ENCODE results near the gene WFDC1.

The WFDC1 gene

GRCh38 chr16:84351630-84352029 lies 57.0 kb downstream of the WFDC1 start:
- DNase-seq (ENCODE audit: low read depth), result no peak

GRCh38 chr16:84354306-84354705 lies 59.6 kb downstream of the WFDC1 start:
- no peak for DNase-seq (ENCODE audit: low read depth)

- no peak for DNase-seq (ENCODE audit: low read depth)
These were observed 60.5 kb downstream of the WFDC1 start for GRCh38 chr16:84355149-84355548.

- DNase-seq (ENCODE audit: low read depth), result no peak
These were observed 61.5 kb downstream of the WFDC1 start for GRCh38 chr16:84356176-84356575.

- DNase-seq (ENCODE audit: low read depth), result no peak
These were observed 62.0 kb downstream of the WFDC1 start for GRCh38 chr16:84356591-84357116.

- no peak for DNase-seq (ENCODE audit: low read depth)
These were observed 62.5 kb downstream of the WFDC1 start for GRCh38 chr16:84357191-84357651.

GRCh38 chr16:84358601-84359295 lies 64.1 kb downstream of the WFDC1 start:
- DNase-seq (ENCODE audit: low read depth), result no peak

- DNase-seq (ENCODE audit: low read depth), result no peak
These were observed 64.6 kb downstream of the WFDC1 start for GRCh38 chr16:84359326-84359725.

- DNase-seq (ENCODE audit: low read depth), result no peak
These were observed 65.5 kb downstream of the WFDC1 start for GRCh38 chr16:84360170-84360569.

GRCh38 chr16:84360748-84361147 lies 66.1 kb downstream of the WFDC1 start:
- no peak for DNase-seq (ENCODE audit: low read depth)

GRCh38 chr16:84361546-84361945 lies 66.9 kb downstream of the WFDC1 start:
- no peak for DNase-seq (ENCODE audit: low read depth)

GRCh38 chr16:84362471-84362941 lies 67.8 kb downstream of the WFDC1 start:
- no peak for DNase-seq (ENCODE audit: low read depth)

GRCh38 chr16:84366208-84366607 lies 71.5 kb downstream of the WFDC1 start:
- no peak for DNase-seq (ENCODE audit: low read depth)

- no peak for DNase-seq (ENCODE audit: low read depth)
These were observed 72.6 kb downstream of the WFDC1 start for GRCh38 chr16:84367297-84367680.

GRCh38 chr16:84367750-84368307 lies 73.2 kb downstream of the WFDC1 start:
- no peak for DNase-seq (ENCODE audit: low read depth)

- no peak for DNase-seq (ENCODE audit: low read depth)
These were observed 73.8 kb downstream of the WFDC1 start, which contains the start of gene ATP2C2 for GRCh38 chr16:84368308-84368996. Gene ATP2C2, plus strand, starts transcription at chr16:84368538. Its CDS starts 78 bp downstream, at chr16:84368616.

GRCh38 chr16:84369105-84369504 lies 74.4 kb downstream of the WFDC1 start:
- DNase-seq (ENCODE audit: low read depth), result no peak

GRCh38 chr16:84369938-84370627 lies 75.4 kb downstream of the WFDC1 start:
- DNase-seq (ENCODE audit: low read depth), result no peak

GRCh38 chr16:84370723-84371552 lies 76.3 kb downstream of the WFDC1 start:
- DNase-seq (ENCODE audit: low read depth), result no peak

- no peak for DNase-seq (ENCODE audit: low read depth)
These were observed 76.8 kb downstream of the WFDC1 start for GRCh38 chr16:84371553-84371865.

GRCh38 chr16:84373907-84374489 lies 79.3 kb downstream of the WFDC1 start:
- no peak for DNase-seq (ENCODE audit: low read depth)
